ENCODE data around the gene NCDN.
"Not testable (repeated sequence)": the region's sequence is repeated elsewhere in the genome, so short reads cannot be mapped to it uniquely, and the experiment has no call there.

Gene NCDN

GRCh38 chr1:35569936-35570335, 12.3 kb downstream of the NCDN start:
- no peak for DNase-seq

- DNase-seq: no peak
Measured at GRCh38 chr1:35570589-35571137, 13.1 kb downstream of the NCDN start.

GRCh38 chr1:35571263-35571662, 13.7 kb downstream of the NCDN start:
- no peak for DNase-seq

GRCh38 chr1:35572296-35572695, 14.7 kb downstream of the NCDN start:
- no peak for DNase-seq

GRCh38 chr1:35573198-35574124, 15.9 kb downstream of the NCDN start, which contains the start of gene TFAP2E:
Gene TFAP2E, plus strand, starts transcription at chr1:35573314. Its CDS starts 264 bp downstream, at chr1:35573578.
- DNase-seq: peak; percentile 50 to 63

- no peak for DNase-seq
Measured at GRCh38 chr1:35574125-35574654, 16.6 kb downstream of the NCDN start.

GRCh38 chr1:35574655-35575415, 17.2 kb downstream of the NCDN start:
- peak; percentile 47 to 69 for DNase-seq

GRCh38 chr1:35575416-35575958, 17.9 kb downstream of the NCDN start:
- DNase-seq: no peak

GRCh38 chr1:35576061-35576765, 18.6 kb downstream of the NCDN start:
- DNase-seq: peak in 1 of 2 donors; percentile 27

- DNase-seq: not testable (repeated sequence)
Measured at GRCh38 chr1:35576766-35577070, 19.1 kb downstream of the NCDN start.

GRCh38 chr1:35577071-35577998, 19.7 kb downstream of the NCDN start:
- DNase-seq: peak; percentile 19 to 39

- no peak for DNase-seq
Measured at GRCh38 chr1:35580949-35581388, 23.4 kb downstream of the NCDN start.

GRCh38 chr1:35581621-35582020, 24.0 kb downstream of the NCDN start:
- not testable (repeated sequence) for DNase-seq

- no peak for DNase-seq
Measured at GRCh38 chr1:35585281-35585680, 27.7 kb downstream of the NCDN start.

- DNase-seq: not testable (repeated sequence)
Measured at GRCh38 chr1:35585805-35586204, 28.2 kb downstream of the NCDN start.

GRCh38 chr1:35586808-35587207, 29.2 kb downstream of the NCDN start:
- no peak for DNase-seq

- no peak for DNase-seq
Measured at GRCh38 chr1:35587736-35588135, 30.1 kb downstream of the NCDN start.

GRCh38 chr1:35588197-35588910, 30.8 kb downstream of the NCDN start:
- DNase-seq: no peak

GRCh38 chr1:35589516-35590427, 32.2 kb downstream of the NCDN start:
- no peak for DNase-seq

Data from inflammatory macrophage (primary cell).